ENCODE results near the gene SPIB.

DNA sequence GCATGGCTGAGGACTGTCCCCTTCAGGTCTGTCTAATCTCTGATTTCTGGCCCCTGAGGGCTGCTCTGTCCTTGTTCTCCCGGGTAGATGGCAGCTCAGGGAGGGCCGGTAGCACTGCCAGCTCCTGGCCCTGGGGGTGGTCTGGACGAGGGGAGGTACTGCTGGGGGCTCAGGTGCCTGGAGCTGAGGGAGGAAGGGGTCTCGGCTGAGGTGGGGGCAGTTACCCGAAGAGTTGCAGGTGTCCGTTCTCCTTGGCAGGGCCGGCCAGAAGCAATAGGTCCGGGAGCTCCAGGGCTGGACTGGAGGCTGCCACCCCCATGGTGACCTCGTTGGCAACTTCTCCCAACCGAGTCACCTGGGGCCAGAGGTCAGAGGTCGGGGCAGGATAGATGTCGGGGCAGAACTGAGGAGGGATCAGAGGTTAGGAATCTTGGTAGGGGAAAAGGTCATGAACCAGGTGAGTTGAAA, 56.4 kb downstream of the SPIB start:
- TF ChIP-seq POLR2A (IDR thresholded peaks at IDR 0.05) = no peak
- TF ChIP-seq, protein P1, sequence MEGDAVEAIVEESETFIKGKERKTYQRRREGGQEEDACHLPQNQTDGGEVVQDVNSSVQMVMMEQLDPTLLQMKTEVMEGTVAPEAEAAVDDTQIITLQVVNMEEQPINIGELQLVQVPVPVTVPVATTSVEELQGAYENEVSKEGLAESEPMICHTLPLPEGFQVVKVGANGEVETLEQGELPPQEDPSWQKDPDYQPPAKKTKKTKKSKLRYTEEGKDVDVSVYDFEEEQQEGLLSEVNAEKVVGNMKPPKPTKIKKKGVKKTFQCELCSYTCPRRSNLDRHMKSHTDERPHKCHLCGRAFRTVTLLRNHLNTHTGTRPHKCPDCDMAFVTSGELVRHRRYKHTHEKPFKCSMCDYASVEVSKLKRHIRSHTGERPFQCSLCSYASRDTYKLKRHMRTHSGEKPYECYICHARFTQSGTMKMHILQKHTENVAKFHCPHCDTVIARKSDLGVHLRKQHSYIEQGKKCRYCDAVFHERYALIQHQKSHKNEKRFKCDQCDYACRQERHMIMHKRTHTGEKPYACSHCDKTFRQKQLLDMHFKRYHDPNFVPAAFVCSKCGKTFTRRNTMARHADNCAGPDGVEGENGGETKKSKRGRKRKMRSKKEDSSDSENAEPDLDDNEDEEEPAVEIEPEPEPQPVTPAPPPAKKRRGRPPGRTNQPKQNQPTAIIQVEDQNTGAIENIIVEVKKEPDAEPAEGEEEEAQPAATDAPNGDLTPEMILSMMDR (IDR thresholded peaks at IDR 0.05) = no peak

Measured in heart left ventricle (tissue), 13 donors.